ENCODE measurements around the gene ATXN7L3B. TPM values are rescaled to one million over a fixed set of nuclear protein-coding genes. Genes with fewer than 3 reads are reported as not detected.

ATXN7L3B gene
- total RNA-seq, 2 donors from 2014 or later = 57.1 to 71.7 TPM

DNA sequence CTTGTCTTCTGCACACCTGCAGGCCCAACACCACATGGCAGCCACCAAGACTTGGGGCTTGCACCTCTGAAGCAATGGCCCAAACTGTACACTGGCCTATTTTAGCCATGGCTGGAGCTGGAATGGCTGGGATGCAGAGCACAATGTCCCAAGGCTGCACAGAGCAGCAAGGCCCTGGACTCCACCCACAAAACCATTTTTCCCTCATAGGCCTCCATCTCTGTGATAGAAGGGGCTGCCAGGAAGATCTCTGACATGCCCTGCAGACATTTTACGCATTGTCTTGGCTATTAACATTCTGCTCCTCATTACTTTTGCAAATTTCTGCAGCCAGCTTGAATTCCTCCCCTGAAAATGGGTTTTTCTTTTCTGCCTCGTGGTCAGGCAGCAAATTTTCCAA, 22.1 kb downstream of the ATXN7L3B start:
- 81 to 89% methylated on average over 2 of the region's 2 CpGs for WGBS, 2 experiments (ENCODE audit: insufficient coverage in 1 of 2, insufficient read length in 1 of 2)
- H3K4me1 ChIP-seq (ENCODE audit: control insufficient read depth, insufficient read depth, low read length) = no peaks in the 10 kb centered on the region
- Mint-ChIP-seq H3K36me3 (ENCODE audit: low read depth) (no peaks in the 10 kb centered on the region), H3K4me1 (peaks cover 2% of the 10 kb centered on the region), H3K27me3 (ENCODE audit: insufficient read depth) (no peaks in the 10 kb centered on the region), H3K27ac (no peak overlapping the region), H3K4me3 (no peak overlapping the region), H3K9me3 (peaks cover 1% of the 10 kb centered on the region)
- TF ChIP-seq CTCF (conservative IDR thresholded peaks at IDR 0.05) = no peak
- no peaks in the 10 kb centered on the region for H3K9me3 ChIP-seq (ENCODE audit: control insufficient read depth, low read length)
- no peaks in the 10 kb centered on the region for H3K27me3 ChIP-seq (ENCODE audit: control insufficient read depth, insufficient read depth, low read length, poor library complexity, severe bottlenecking)
- DNase-seq = no peak
- H3K9ac ChIP-seq (ENCODE audit: extremely low read depth, low read length, poor library complexity, severe bottlenecking) = no peak overlapping the region
- no peak overlapping the region for H3K4me3 ChIP-seq (ENCODE audit: low read length)
- H3K27ac ChIP-seq (ENCODE audit: low read depth, low read length) = no peak overlapping the region
- H3K36me3 ChIP-seq (ENCODE audit: control insufficient read depth, insufficient read depth, low read length) = no peaks in the 10 kb centered on the region

DNA sequence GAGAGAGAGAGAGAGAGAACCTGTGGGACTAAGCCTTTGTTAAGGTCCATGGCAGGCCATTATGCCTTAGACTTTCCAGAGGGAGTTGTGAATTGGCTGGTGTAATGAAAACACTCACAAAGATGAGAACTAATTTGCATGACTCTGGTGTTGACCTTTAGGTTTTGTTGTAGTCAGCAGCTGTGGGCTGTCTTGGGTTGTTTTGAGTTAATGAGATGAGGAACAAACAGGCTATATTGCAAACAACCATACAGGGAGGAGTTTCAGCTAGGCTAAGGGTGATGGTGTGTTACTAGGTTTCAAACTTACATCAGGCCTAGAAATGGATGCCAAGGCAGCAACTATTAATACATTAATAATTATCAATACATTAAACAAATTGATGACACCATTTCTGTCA, 26.3 kb downstream of the ATXN7L3B start:
- Histone ChIP-seq H3K4me3 (ENCODE audit: low read length) (no peak overlapping the region), H3K4me1 (ENCODE audit: control insufficient read depth, insufficient read depth, low read length) (no peaks in the 10 kb centered on the region), H3K27me3 (ENCODE audit: control insufficient read depth, insufficient read depth, low read length, poor library complexity, severe bottlenecking) (no peaks in the 10 kb centered on the region), H3K9ac (ENCODE audit: extremely low read depth, low read length, poor library complexity, severe bottlenecking) (no peak overlapping the region), H3K36me3 (ENCODE audit: control insufficient read depth, insufficient read depth, low read length) (no peaks in the 10 kb centered on the region), H3K9me3 (ENCODE audit: control insufficient read depth, low read length) (no peaks in the 10 kb centered on the region), H3K27ac (ENCODE audit: low read depth, low read length) (no peak overlapping the region)
- Mint-ChIP-seq H3K36me3 (ENCODE audit: low read depth) (no peaks in the 10 kb centered on the region), H3K27me3 (ENCODE audit: insufficient read depth) (peaks cover 5% of the 10 kb centered on the region), H3K27ac (no peak overlapping the region), H3K4me1 (peaks cover 2% of the 10 kb centered on the region), H3K4me3 (no peak overlapping the region), H3K9me3 (no peaks in the 10 kb centered on the region)
- TF ChIP-seq CTCF (conservative IDR thresholded peaks at IDR 0.05) = no peak
- no peak for DNase-seq

GRCh38 chr12:74578486-74578885, 40.9 kb downstream of the ATXN7L3B start:
- H3K27ac Mint-ChIP-seq = no peak overlapping the region

More at GRCh38 chr12:74578486-74578885, 40.9 kb downstream of the ATXN7L3B start:
- Mint-ChIP-seq H3K36me3 (ENCODE audit: low read depth) (no peaks in the 10 kb centered on the region), H3K4me1 (peaks cover 12% of the 10 kb centered on the region), H3K9me3 (no peaks in the 10 kb centered on the region), H3K27me3 (ENCODE audit: insufficient read depth) (no peaks in the 10 kb centered on the region), H3K4me3 (no peak overlapping the region)
- no peaks in the 10 kb centered on the region for H3K9me3 ChIP-seq (ENCODE audit: control insufficient read depth, low read length)
- H3K36me3 ChIP-seq (ENCODE audit: control insufficient read depth, insufficient read depth, low read length) = no peaks in the 10 kb centered on the region
- H3K4me3 ChIP-seq (ENCODE audit: low read length) = no peak overlapping the region
- no peaks in the 10 kb centered on the region for H3K27me3 ChIP-seq (ENCODE audit: control insufficient read depth, insufficient read depth, low read length, poor library complexity, severe bottlenecking)
- H3K27ac ChIP-seq (ENCODE audit: low read depth, low read length) = no peak overlapping the region
- 100% methylated on average over 1 to 2 of the region's 2 CpGs for WGBS, 2 experiments (ENCODE audit: insufficient coverage in 1 of 2, insufficient read length in 1 of 2)
- no peak for TF ChIP-seq CTCF (conservative IDR thresholded peaks at IDR 0.05)
- H3K9ac ChIP-seq (ENCODE audit: extremely low read depth, low read length, poor library complexity, severe bottlenecking) = no peak overlapping the region
- no peak for DNase-seq
- no peaks in the 10 kb centered on the region for H3K4me1 ChIP-seq (ENCODE audit: control insufficient read depth, insufficient read depth, low read length)
